HAP-1 (cell line): ENCODE results near the gene NIT1.
A peak's percentile ranks its signal among the peaks of the same experiment; 100 is the strongest.

Experiments used
- DNase-seq, 2 experiments: peaks; one replicate each; pipeline ENCODE4 v3.0.0-alpha.2; 2016 to 2020; ENCODE audit warnings: low spot score in 2 of 2
- H3K27me3 ChIP-seq: fragments of 250-450 bp; sonication (Bioruptor Pico); 2 replicates; pipeline ENCODE4 v1.5.1; 2020; ENCODE audit warnings: low read depth, mild to moderate bottlenecking, moderate library complexity
- H3K36me3 ChIP-seq: fragments of 250-450 bp; sonication (Bioruptor Pico); replicated peaks from 2 replicates; pipeline ENCODE4 v1.5.1; 2020; ENCODE audit warnings: mild to moderate bottlenecking
- H3K4me1 ChIP-seq: fragments of 250-450 bp; sonication (Bioruptor Pico); 2 replicates; pipeline ENCODE4 v1.5.1; 2020; ENCODE audit warnings: mild to moderate bottlenecking
- H3K4me3 ChIP-seq: fragments of 250-450 bp; sonication (Bioruptor Pico); 2 replicates; pipeline ENCODE4 v1.5.1; 2020; ENCODE audit warnings: mild to moderate bottlenecking, moderate library complexity
- H3K9me3 ChIP-seq: fragments of 250-450 bp; sonication (Bioruptor Pico); 2 replicates; pipeline ENCODE4 v1.5.1; 2020; ENCODE audit warnings: mild to moderate bottlenecking, moderate library complexity
- in situ Hi-C: fragments of 300-500 bp; cut with MboI; formaldehyde crosslinking; loops from 3 replicates; pipeline ENCODE4 v1.14.3; 2020; ENCODE audit warnings: low sequenced_read_pairs, inconsistent platforms, mixed read lengths

The NIT1 gene, protein sequence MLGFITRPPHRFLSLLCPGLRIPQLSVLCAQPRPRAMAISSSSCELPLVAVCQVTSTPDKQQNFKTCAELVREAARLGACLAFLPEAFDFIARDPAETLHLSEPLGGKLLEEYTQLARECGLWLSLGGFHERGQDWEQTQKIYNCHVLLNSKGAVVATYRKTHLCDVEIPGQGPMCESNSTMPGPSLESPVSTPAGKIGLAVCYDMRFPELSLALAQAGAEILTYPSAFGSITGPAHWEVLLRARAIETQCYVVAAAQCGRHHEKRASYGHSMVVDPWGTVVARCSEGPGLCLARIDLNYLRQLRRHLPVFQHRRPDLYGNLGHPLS

DNA sequence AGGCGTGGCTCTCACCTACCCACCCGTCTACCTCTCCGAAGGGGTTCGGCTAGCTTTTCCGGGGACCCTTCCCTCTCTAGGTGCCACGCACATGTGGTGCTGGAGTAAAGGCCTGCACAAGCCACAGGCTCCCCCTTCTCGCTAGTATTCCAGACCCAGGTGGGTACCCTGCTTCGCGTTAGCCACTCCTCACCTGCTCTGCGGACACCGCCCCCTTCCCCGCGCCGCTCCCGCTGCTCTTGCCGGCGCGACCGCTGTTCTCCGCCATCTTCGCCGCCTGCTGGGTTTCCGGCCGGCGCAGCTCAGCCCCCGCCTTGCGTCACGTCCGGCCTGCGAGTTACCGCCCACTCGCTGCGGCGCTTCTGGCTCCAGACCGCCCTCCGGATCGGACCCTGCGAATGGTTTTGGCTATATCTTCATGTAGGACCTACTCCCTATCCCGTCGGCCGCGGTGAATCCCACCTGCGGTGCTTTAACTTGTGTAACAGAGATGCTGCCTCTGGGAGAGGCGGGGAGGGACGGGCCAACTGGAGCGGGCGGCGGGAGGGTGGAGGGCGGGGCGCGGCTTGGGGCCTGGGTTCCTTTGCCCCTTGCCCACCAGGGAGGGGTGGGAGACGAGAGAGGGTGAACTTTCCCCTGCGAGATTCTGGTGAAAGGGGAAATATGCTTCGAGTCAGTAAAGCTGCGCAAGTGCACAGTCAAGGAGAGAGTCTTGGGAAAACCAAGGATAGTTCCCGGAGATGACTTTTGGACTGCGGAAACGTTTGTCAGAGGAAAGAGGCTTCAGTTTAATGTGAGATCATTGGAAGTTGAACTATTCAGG lies at the start of gene NIT1, which contains the start of gene PFDN2:
Gene NIT1 (plus strand): TSS at position 347 of the 823 bp plus-strand sequence. CDS start 72 bp downstream, at position 419.
Gene PFDN2 (minus strand): TSS at position 279 of the 823 bp plus-strand sequence. CDS start 11 bp downstream, at position 268.
- Histone ChIP-seq H3K27me3 (no peaks in the 10 kb centered on the region), H3K4me3 (peak within 1 kb of the TSS; percentile 91), H3K4me1 (peaks cover 14% of the 10 kb centered on the region), H3K36me3 (peaks cover 42% of the 10 kb centered on the region), H3K9me3 (no peaks in the 10 kb centered on the region)
- peak; percentile 83 to 91 for DNase-seq
- in situ Hi-C loops, result no loop called here

DNA sequence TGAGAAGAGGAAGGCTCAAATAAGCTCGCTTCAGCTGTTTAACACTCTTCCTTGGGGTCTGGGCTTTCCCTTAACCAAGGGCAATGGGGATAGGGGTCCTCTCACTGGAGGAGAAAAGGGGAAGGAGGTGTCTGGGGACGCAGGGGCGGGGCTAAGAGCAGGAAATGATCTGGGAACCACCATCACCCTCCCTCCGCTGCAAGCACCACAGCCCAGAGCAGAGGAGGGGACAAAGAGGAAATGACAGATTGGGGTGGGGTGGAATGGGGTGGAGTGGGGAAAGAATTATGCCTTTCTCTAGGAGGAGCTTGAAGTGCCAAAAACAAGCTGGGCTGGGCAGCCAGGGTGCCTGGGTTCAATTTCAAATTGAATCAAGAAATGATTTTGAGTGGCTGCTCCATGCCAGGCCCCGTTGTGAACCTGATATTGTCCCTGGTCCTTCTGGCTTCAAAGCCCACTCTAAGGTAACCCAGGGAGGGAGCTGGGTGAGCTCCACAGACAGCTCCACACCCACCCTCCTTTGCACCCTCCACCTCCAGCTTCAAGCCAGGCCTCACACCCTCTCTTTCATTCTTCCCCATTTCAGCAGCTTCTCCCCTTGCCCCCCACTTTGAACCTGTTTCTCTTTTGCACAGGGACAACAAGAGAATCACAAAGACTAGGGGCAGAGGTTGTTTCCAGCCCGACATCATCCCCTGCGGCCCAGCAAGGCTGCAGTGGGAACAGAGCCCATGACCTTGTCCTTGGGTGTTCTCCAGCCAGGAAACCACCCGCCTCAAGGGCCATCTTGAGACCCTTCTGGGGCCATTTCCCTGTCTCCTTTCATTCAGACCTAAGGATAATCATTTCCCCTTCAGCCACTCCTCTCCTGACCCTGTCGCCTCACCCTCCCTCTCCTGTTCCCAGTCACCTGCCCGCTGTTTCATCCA lies 49.3 kb upstream of the NIT1 start:
- no peak for DNase-seq
- Histone ChIP-seq H3K27me3 (no peaks in the 10 kb centered on the region; the same call in 1 of the 2 replicates), H3K4me1 (no peaks in the 10 kb centered on the region), H3K4me3 (no peak overlapping the region), H3K36me3 (no peaks in the 10 kb centered on the region), H3K9me3 (no peaks in the 10 kb centered on the region)
- in situ Hi-C loops, result no loop called here

DNA sequence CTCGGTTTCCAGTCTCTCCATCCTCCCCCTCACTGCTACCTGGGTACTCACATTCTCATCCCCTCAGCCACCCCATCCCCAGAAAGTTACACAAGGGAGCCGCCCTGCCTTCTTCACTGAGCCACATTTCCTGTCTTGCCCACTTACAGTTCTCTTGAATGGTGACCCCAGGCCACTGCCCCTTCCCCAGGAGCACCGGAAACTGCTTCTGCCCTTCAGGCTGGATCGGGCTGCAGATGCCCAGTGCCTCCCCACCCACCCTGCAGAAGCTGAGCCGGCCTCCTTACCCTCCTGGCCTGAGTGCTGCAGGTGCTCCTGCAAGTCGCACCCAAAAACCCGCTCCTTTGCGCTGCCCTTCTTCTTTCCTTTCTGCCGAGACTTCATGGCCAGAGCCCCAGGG lies 48.7 kb upstream of the NIT1 start:
- Histone ChIP-seq H3K9me3 (no peaks in the 10 kb centered on the region), H3K4me3 (no peak overlapping the region), H3K4me1 (no peaks in the 10 kb centered on the region), H3K27me3 (no peaks in the 10 kb centered on the region), H3K36me3 (no peaks in the 10 kb centered on the region)
- no peak for DNase-seq
- in situ Hi-C loops, result no loop called here

DNA sequence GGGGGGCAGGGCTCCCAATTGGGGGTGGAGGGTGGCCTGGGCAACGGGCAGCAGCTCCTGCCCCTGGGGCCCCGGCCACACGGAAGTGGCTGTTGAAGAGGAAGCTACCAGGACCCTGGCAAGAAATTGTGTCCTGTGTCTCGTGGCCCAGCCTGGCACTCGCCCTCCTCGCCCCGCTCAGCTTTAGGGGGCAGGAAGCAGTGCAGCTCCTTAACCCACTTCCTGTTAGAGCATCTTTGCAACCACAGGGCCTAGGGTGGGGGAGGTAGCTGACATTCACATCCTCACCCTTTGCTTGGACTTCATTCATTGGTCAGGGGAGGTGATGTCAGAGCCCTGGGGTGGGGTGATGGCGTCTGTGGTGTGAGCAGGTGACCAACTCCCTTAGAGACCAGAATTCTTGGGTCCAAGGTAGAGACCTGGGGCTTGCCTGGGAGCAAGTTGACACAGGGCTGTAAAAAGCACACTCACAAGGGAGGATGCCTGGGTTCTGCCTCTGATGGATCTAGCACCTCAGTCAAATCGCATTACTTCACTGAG lies 48.1 kb upstream of the NIT1 start, which contains the start of gene ARHGAP30:
Gene ARHGAP30 (minus strand): TSS at position 161 of the 540 bp plus-strand sequence. CDS start 267 bp downstream, outside the sequence.
- no peaks in the 10 kb centered on the region for H3K36me3 ChIP-seq
- no peaks in the 10 kb centered on the region for H3K4me1 ChIP-seq
- DNase-seq, result no peak
- H3K9me3 ChIP-seq, result no peaks in the 10 kb centered on the region
- in situ Hi-C loops, result no loop called here
- no peaks in the 10 kb centered on the region for H3K27me3 ChIP-seq
- no peak within 1 kb of the TSS for H3K4me3 ChIP-seq

DNA sequence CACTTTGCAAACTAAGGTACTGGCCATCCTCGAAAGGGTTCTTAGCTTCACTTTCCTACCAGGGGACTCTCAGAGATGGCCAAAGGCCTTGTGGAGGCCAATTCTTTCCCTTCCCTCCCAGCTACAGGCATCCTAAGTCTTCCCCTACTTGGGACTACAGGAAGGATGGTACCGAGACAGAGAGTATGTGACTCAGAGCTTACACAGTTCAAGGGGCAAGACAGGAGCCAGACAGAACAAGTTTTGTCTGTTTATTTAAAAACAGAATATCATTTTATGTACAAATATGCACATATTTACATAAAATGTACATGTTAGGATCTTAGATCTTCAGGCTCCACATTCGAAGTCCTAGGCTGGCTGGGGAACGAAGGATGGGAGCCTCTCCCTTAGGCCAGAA lies 47.1 kb upstream of the NIT1 start:
- DNase-seq, result no peak
- no peaks in the 10 kb centered on the region for H3K4me1 ChIP-seq
- in situ Hi-C loops, result no loop called here
- no peak overlapping the region for H3K4me3 ChIP-seq
- no peaks in the 10 kb centered on the region for H3K36me3 ChIP-seq
- H3K27me3 ChIP-seq, result no peaks in the 10 kb centered on the region
- H3K9me3 ChIP-seq, result no peaks in the 10 kb centered on the region

DNA sequence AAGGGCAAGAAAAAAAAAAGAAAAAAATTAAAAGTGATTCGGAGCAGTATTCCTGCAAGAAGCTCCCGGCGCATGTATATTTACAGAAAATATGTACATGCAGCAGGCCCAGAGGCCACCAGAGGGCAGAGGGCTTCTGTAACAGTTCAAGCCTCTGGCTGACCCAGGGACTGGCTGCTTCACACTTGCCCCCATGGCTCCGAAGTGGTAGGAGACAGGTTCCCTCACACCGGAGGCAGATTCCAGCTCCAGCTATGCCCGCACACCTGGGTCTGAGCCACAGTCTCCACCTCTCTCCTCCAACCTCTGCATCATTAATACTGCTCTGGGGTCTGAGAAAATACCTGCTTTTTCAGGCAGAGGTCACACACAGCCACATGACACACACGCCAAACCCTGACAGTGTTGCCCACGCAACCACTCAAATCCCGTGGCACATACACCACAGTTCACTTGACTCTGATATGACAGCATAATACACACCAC lies 46.0 kb upstream of the NIT1 start:
- Histone ChIP-seq H3K9me3 (no peaks in the 10 kb centered on the region), H3K4me1 (no peaks in the 10 kb centered on the region), H3K27me3 (no peaks in the 10 kb centered on the region), H3K4me3 (no peak overlapping the region), H3K36me3 (no peaks in the 10 kb centered on the region)
- in situ Hi-C loops, result no loop called here
- peak; percentile 37 to 57 for DNase-seq

DNA sequence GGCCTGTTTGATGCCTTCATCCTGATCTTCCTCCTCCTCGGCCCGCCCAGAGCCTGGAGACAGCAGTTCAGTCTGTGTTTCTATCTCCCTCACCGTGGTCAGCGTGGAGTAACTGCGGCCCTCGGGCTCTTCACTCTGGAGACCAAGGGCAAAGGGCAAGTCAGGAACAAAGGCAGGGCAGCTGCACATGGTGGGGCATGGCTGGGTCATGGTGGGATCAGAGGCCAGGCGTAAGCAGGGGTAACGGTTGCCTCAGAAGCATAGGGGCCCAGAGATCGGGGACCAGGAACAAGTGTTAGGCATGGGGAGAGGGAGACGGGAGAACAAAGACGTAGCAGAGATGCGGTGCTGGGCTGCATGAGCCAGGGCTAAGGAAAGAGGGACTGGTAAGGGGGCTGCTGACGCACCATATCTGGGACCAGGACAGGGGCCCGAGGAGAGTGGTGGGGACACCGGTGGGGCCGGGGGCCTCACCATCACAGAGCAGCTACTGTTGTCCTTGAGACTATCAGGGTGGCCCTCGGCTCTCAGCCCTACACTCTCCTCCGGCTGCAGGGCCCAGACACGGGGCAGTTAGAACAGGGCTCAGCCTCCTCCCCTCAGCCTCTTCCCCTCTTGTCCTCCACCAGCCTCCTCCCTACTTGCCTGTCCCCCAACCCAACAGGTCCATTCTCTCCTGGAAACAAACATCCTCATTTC lies 45.0 kb upstream of the NIT1 start:
- in situ Hi-C loops, result no loop called here
- Histone ChIP-seq H3K27me3 (no peaks in the 10 kb centered on the region), H3K4me3 (no peak overlapping the region), H3K9me3 (no peaks in the 10 kb centered on the region), H3K36me3 (no peaks in the 10 kb centered on the region), H3K4me1 (no peaks in the 10 kb centered on the region)
- DNase-seq, result no peak

DNA sequence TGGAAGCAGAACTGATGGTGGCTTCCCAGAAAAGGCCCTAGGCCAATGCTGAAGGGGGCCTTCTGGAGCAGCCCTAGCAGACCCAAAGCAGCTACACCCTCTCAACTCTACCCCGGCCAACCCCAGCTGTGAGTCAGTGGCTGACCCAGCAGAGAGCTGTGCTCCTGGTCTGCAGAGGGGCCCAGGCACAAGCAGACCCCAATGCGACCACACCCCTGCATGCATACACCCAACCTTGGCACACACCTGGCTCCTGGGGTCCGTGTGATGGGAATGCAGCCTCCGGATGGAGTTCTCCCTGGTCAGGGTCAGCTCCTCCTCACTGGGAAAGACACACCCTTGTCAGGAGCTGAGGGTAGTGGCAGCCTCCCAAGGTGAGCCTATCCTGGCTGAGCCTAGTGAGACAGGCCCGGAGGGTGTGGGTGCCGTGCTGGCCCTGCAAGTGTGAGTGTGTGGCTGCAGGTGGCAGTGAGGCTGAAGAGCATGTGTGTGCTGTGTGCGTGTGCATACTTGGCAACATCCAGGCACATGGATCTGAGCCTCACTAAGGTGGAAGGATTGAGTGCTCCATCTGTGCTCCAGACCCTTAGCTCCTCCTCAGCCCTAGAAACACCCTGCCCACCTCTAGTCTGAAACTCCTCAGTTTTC lies 44.3 kb upstream of the NIT1 start:
- Histone ChIP-seq H3K4me1 (no peaks in the 10 kb centered on the region), H3K27me3 (no peaks in the 10 kb centered on the region), H3K4me3 (no peak overlapping the region), H3K36me3 (no peaks in the 10 kb centered on the region), H3K9me3 (no peaks in the 10 kb centered on the region)
- in situ Hi-C loops, result no loop called here
- DNase-seq, result no peak

DNA sequence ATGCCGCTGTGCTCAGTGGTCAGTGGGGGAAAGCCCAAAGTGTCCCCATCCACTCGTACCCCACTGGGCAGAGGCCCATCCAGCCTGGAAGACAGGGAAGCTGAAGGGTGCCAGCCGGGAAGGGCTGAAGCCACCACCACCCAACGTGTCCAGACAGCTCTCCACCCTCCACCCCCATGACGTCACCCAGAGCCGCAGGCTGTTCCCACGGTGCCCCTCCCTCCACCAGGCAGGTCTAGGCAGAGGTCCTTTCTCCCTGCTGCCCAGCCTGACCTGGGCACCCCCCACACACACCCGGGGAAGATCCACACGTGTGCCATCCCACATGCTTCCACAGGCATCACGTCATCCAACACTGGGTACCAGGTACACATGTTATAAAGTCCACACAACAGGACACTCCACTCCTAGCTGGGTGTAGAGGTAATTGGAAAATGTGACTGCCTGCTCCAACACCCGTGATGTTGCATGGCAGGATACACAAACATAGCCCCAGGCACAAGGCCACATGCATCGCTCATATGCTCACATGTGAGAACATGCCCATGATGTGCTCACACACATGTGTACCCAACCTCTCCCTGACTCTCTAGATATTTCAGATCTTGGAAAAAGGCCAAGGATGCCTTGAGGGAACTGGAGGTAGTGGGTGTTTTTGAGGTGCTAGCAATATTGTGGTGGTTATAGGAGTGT lies 43.1 kb upstream of the NIT1 start:
- DNase-seq, result no peak
- in situ Hi-C loops, result no loop called here
- H3K4me1 ChIP-seq, result no peaks in the 10 kb centered on the region
- no peaks in the 10 kb centered on the region for H3K9me3 ChIP-seq
- no peaks in the 10 kb centered on the region for H3K36me3 ChIP-seq
- H3K27me3 ChIP-seq, result no peaks in the 10 kb centered on the region
- H3K4me3 ChIP-seq, result no peak overlapping the region

DNA sequence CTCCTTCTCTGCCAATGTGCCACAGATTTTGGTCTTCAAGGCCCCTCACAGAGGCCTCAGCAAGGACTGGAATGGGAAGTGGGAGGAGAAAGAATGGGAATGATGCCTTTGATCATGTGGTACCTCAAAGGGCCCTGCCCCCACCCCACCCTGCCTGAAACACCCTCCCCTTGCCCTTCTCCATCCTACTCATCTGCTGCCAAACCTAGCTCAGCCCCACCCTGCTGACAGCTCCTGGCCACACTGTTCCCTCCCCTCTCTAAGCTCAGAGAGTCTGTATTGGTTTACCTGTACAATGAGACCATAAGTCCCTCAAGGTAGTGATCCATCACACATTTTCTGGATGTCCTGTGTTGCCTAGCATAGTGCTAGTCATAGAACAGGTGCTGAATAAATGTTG lies 41.5 kb upstream of the NIT1 start:
- H3K36me3 ChIP-seq, result no peaks in the 10 kb centered on the region
- peaks cover 8% of the 10 kb centered on the region for H3K4me1 ChIP-seq
- in situ Hi-C loops, result no loop called here
- no peak for DNase-seq
- H3K4me3 ChIP-seq, result no peak overlapping the region
- no peaks in the 10 kb centered on the region for H3K9me3 ChIP-seq
- no peaks in the 10 kb centered on the region for H3K27me3 ChIP-seq

DNA sequence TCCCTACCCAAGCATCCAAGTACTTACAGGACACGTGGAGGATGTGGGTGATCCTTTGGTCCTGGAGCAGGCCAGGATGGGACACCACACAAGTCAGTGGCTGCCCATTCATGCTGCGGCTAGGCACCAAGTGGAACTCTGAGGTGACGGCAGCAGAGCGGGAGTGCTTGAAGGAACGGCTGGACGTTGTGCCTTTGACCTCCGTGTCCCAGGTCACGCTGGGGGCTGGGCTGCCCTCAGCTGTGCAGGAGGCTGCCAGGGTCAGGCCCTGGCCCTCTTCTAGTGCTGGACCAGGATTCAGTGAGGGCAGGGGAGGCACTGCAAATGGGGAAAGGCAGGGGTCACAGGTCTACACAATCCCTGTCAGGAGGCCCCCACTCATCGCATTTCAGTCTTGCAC lies 40.5 kb upstream of the NIT1 start:
- no peak for DNase-seq
- Histone ChIP-seq H3K27me3 (no peaks in the 10 kb centered on the region), H3K4me1 (peaks cover 8% of the 10 kb centered on the region), H3K9me3 (no peaks in the 10 kb centered on the region), H3K4me3 (no peak overlapping the region), H3K36me3 (no peaks in the 10 kb centered on the region)
- in situ Hi-C loops, result no loop called here
